ENCODE data around the gene FECH.
"Not testable (repeated sequence)": the region's sequence is repeated elsewhere in the genome, so short reads cannot be mapped to it uniquely, and the experiment has no call there.

FECH gene

DNA sequence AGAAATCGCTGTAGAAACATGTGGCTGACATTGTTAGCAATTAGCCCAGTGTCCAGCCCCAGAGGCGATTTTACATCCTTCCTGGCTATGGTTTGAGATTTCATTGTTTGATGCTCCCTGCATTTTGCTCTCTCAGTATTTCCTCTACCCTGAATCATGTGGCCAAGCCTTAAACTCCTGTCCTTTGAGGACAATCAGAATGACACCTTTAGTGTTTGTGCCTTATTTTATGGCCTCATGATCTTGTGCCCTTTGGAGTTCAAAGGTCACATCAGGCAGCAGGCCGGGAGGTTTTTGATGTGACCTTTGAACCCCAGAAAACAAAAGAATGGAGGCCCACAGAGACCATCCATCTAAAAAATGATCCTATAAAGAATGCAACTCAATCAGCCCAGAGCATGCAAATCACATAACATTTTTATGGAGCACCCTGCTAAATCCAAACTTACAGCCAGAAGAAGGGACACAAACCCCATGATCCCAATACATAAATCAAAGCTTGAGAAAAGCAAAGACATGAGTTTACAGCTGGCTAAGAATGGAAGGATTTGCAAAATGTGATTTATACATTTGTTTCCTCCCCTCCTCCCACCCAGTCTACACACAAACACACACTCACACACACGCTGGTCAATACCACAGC lies 52.5 kb downstream of the FECH start:
- in situ Hi-C loops (cut with MboI; ENCODE audit: low sequenced_read_pairs), result no loop called here

GRCh38 chr18:57533006-57533867 lies 53.3 kb downstream of the FECH start:
- in situ Hi-C loops (cut with MboI; ENCODE audit: low sequenced_read_pairs), result no loop called here

- in situ Hi-C loops (cut with MboI; ENCODE audit: low sequenced_read_pairs), result no loop called here
Observed at GRCh38 chr18:57529151-57529550, 57.4 kb downstream of the FECH start.

DNA sequence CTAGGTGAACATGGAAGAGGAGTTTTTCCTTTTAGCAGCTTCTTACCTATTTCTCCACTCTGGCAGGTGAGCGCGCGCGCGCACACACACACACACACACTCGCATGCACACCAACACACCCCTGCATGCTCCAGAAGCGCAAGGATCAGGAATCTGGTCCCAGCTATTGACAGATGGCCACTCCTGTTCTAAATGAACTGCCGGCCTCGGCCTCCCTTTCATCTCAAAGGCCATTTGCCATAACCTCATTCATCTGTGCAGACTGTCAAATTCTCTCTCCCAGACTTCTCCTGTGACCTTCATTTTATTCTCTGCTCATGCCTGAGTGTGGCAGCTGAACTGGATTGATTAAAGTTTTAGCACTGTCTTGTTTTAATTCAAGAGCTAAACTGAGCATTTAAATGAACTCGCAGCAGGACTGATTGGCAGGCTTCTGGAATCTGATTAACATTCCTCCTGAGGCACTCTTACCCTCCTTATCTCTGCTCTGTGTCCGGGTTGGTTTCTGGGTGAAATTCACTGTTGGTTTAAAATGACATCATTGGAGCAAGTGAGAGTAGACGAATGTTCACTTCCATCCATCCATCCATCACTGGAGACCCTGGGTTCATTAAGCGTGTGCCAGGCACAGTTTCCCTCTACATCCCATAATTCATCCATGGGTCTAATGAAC lies 58.8 kb downstream of the FECH start:
- in situ Hi-C loops (cut with MboI; ENCODE audit: low sequenced_read_pairs), result no loop called here

GRCh38 chr18:57523171-57523956 lies 63.1 kb downstream of the FECH start:
- in situ Hi-C loops (cut with MboI; ENCODE audit: low sequenced_read_pairs), result no loop called here

- in situ Hi-C loops (cut with MboI; ENCODE audit: low sequenced_read_pairs), result not testable (repeated sequence)
Observed at GRCh38 chr18:57522348-57522747, 64.2 kb downstream of the FECH start.

DNA sequence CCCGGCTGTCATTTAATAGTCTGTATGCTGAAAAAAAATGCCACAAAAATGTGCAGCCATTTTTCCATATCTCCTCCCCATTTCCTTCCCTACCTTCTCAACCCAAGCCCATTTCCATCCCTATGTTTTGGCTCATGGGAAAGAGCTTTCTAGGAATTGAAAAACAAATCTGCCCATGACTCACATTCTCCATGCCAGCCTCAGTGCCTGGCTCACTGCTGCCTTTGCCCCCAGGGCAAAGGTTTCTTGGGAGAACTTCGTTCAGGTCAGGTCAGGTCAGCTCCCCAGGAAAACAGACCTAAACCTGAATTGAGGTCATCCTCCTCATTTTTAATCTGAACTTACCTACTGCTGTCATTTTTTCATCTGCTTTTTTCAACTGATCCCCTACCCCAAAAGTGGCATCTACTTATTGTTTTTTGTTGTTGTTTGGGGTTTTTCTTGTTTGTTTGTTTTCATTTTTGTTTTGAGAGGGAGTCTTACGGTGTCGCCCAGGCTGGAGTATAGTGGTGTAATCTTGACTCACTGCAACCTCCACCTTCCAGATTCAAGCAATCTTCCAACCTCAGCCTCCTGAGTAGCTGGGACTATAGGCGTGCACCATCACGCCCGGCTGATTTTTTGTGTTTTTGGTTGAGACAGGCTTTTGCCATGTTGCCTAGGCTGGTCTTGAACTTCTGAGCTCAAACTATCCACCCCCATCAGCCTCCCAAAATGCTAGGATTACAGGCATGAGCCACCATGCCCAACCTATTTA lies 66.7 kb downstream of the FECH start:
- in situ Hi-C loops (cut with MboI; ENCODE audit: low sequenced_read_pairs), result no loop called here

GRCh38 chr18:57518533-57518932 lies 68.0 kb downstream of the FECH start:
- in situ Hi-C loops (cut with MboI; ENCODE audit: low sequenced_read_pairs), result no loop called here

- in situ Hi-C loops (cut with MboI; ENCODE audit: low sequenced_read_pairs), result no loop called here
Observed at GRCh38 chr18:57516056-57516455, 70.4 kb downstream of the FECH start.

GRCh38 chr18:57505231-57505630 lies 81.3 kb downstream of the FECH start:
- in situ Hi-C loops (cut with MboI; ENCODE audit: low sequenced_read_pairs), result no loop called here

DNA sequence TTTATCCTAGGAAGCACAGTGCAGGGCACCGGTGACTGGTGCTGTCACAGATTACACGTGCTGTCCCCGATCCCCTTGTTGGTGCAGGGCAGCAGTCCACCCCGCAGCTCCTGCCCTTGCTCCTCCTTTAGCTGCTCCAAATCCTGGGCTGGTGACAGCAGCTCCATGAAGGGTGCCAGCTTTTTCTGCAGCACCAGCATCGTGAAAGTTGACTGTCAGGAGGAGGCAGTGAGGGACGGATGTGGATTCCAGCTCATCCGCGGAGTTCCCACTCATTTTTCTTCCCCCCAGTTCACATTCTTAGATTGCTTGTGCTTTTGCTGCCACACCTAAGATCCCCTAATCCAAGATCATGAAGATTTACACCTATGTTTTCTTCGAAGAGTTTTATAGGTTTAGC lies 83.9 kb downstream of the FECH start:
- in situ Hi-C loops (cut with MboI; ENCODE audit: low sequenced_read_pairs), result no loop called here

GRCh38 chr18:57498682-57499256 lies 87.7 kb downstream of the FECH start:
- in situ Hi-C loops (cut with MboI; ENCODE audit: low sequenced_read_pairs), result no loop called here
